ENCODE results near the gene GORASP1.

Gene GORASP1

DNA sequence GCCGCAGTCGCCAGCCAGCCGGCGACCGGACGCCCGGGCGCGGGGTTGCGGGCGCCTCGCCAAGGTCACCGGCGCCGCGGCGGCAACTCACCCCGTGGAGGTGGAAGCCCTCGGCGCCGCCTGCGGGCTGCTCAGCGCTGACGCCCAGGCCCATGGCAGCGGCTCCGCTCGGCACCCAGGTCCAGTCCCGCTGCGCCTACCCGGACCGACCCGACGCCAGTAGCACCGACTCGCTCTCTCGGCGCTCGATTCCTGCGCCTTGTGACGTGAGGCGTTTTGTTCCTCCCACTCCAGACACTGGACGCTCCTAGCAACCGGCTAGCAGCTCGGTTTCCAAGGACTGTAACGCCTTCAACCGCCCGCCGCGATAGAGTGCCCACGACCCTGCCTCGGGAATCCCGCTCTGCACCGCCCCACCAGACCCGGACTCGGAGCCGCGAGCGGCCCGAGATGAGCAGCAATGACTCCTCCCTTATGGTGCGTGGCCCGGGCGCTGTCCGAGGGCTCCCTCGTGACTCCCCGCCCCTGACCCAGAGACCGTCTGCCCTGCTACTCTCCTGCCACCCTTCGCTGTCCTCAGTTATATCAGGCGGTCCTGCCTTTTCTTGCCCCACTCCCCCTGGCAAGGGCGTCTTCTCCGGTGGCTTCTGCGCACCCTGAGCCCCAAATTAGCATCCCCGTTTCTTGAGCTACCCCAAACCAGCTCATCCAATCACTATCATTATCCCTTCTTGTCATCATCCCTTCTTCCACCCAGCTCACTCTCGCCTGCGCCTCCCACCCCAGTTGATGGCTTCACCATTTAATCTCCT is at the start of gene GORASP1, which contains the start of gene TTC21A:
Gene GORASP1 (minus strand): TSS at position 240 of the 812 bp plus-strand sequence. CDS start 86 bp downstream, at position 154.
Gene TTC21A (plus strand): TSS at position 293 of the 812 bp plus-strand sequence. CDS start 158 bp downstream, at position 451.
- DNase-seq = peak; percentile 40

DNA sequence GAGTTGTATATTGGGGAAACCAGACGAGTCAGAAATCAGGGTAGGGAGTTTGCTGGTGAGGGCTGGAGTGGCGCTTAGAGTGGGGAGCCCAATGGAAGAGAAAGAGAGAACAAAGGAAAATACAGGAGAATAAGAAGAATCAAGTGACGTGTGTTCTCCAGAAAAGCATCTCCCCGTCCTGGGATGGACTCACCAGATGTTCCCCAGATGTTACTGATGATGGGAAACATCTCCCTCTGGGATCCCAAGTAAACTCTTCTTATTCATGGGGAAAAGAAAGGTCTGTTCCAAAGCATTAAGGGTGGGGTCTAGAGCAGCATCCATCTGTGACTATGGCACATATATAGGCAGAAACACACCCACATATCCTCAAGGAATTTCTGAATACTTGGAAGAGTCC is 49.0 kb upstream of the GORASP1 start:
- DNase-seq = no peak

- DNase-seq = no peak
Observed at GRCh38 chr3:39154280-39155021, 47.0 kb upstream of the GORASP1 start.

DNA sequence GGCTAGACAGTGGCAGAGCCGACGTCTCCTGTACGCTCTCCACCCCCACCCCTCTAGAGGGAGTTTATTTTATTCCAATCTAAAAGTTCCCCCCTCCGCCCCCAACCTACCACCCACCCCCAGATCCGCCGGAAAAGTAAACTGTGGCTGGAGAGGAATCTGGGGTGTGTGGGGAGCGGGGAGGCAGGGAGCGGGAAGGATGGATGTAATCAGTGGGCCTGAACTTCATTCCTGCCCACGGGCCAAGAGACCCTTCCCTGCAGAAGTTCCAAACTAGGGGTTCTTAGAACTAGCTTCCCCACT is 46.5 kb upstream of the GORASP1 start:
- no peak for DNase-seq

- DNase-seq = no peak
Observed at GRCh38 chr3:39150803-39151631, 43.6 kb upstream of the GORASP1 start.

- DNase-seq = no peak
Observed at GRCh38 chr3:39150148-39150802, 42.8 kb upstream of the GORASP1 start.

DNA sequence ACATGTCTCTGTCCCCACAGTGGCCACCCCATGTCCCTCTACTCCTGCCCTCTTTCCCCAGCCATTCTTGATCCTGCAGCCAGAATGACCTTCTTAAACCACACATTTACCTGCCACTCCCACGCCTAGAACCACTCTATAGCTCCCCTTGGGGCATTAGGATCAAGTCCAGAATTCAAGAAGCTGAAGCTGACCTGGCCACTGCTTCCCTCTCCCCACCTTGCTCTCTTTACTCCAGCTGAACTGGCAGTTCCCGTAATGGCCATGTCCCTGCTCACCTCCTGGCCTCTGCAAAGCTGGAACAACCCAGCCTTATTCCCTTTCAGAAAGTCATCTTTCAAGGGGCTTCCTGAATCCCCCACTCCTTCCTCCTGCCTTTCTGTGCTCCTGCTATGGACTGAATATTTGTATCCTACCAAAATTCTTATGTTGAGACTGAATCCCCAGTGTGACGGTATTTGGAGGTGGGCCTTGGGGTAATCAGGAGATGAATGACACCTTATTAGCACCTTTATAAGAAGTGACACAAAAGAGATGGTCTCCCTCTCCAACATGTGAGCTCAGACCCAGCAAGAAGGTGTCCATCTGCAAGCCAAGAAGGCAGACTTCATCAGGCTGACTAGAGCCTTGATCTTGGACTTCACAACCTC is 42.2 kb upstream of the GORASP1 start:
- no peak for DNase-seq

GRCh38 chr3:39149059-39149455 is 41.6 kb upstream of the GORASP1 start:
- no peak for DNase-seq

DNA sequence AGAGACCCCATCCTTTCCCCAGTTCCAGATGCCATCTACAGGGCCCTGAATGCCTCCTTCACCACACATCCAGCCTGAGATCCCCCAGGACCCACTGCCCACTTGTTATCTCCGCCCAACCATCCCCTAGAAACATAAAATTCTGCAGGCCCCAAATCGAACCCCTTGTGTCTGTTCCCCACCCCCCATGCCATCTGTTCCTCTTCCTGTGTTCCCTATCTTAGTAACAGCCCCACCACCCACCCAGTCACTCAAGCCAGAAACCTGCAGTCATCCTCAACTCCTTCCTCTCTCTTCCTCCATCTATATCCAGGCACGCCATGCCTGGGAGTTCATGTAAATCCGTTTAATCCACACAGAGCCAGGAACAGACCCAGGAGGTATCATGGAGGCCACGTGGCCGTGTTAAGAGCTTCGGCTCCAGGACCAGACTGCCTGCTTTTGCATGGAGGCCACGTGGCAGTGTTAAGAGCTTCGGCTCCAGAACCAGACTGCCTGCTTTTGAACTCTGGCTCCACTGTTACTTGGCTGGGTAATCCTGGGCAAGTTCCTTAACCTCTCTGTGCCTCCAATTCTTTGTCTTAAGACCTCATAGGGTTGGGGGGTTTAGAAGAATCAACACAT is 41.1 kb upstream of the GORASP1 start:
- no peak for DNase-seq

GRCh38 chr3:39147711-39148434 is 40.4 kb upstream of the GORASP1 start:
- no peak for DNase-seq

GRCh38 chr3:39146611-39147591 is 39.5 kb upstream of the GORASP1 start:
- no peak for DNase-seq

DNA sequence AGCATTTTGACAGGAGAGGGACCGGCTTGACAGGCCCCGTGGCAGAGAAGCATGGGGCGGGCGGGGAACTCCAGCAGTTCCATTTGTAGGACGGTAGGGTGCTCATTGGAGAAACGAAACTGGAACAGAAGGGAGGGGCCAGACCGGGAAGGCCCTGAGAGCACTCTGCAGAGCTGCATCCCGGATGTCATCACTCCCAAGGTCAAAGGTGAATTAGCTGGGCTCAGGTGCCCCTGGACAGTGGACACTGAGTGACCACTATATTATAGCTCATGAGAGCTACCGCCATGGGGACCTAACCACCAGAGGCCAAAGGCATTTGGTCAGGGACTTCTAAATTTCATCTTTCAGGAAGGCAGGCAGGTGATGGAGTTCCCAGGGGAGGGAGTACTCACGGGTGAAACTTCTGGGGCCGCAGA is 38.7 kb upstream of the GORASP1 start:
- DNase-seq = no peak

DNA sequence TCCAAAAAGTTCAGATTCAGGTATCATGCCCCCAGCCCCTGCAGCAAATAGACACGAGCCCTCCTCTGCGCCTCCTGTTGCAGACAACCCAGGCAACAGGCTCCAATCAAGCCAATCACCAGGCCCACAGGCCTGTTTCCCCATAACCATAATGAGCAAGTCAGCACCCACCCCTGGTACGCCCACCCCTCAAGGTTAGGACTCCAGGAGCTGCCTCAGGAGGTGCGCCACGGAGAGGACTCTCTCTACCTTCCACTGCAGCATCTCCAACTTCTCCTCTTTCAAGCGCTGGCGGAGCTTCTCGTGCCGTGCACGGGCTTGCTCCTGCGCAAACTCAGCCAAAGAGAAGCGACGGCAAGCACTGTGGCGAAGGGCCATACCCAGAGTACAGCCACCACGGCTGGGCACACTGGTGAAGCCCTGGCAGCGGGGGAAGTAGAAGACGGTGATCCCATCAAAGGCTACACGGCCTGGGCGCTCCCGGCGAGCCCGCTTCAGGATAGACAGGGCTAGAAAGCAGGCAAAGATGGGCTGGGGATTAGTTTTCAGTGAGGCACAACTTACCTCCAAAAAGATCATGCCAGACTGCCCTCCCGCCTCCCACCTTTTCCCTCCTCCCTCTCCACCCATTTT is 37.4 kb upstream of the GORASP1 start:
- DNase-seq = no peak

DNA sequence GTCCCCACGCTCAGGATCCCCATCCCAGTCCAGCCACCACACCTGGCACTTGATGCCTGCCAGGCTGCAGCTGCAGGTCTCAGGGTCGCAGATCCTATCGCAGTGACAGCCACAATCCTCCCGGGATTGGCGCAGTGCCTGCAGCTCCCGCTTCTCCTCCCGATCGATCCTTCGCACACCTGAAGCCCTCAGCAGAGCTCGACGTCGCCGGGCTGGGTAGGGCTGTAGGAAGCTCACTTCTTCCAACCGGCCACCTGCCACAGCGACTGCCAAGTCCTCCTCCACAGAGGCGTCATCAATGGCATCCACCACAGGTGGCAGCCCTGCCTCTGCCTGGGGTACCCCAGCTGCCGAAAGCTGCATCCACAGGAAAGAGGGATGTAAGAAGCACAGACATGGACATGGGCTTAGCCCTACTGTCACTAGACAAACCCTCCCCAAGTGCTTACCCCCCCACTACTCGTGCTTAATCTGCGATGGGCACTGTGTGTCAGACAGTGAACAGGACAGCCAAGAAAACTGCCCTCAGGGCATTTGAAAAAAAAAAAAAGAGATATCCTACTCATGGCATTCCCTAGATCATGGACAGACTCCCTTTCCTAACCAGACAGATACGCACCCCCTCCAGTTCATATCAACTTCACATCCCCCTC is 36.8 kb upstream of the GORASP1 start:
- DNase-seq = no peak

- no peak for DNase-seq
Observed at GRCh38 chr3:39143051-39143885, 35.8 kb upstream of the GORASP1 start.

- DNase-seq = no peak
Observed at GRCh38 chr3:39142067-39142466, 34.6 kb upstream of the GORASP1 start.

- DNase-seq = no peak
Observed at GRCh38 chr3:39141171-39141995, 34.0 kb upstream of the GORASP1 start.

Measured in NCI-H748 treated with DMSO at 0.1 percent for 48 hours (cell line).